GM12801 (cell line): ENCODE measurements around the gene POU4F3.

Experiments used
- TF ChIP-seq, protein P1 (sequence below): IDR thresholded peaks from one replicate; pipeline ENCODE4 v1.5.1; 2011; ENCODE audit warnings: control low read depth; ENCODE audit not compliant: insufficient read length; ENCODE audit errors: extremely low read depth

POU4F3 gene

DNA sequence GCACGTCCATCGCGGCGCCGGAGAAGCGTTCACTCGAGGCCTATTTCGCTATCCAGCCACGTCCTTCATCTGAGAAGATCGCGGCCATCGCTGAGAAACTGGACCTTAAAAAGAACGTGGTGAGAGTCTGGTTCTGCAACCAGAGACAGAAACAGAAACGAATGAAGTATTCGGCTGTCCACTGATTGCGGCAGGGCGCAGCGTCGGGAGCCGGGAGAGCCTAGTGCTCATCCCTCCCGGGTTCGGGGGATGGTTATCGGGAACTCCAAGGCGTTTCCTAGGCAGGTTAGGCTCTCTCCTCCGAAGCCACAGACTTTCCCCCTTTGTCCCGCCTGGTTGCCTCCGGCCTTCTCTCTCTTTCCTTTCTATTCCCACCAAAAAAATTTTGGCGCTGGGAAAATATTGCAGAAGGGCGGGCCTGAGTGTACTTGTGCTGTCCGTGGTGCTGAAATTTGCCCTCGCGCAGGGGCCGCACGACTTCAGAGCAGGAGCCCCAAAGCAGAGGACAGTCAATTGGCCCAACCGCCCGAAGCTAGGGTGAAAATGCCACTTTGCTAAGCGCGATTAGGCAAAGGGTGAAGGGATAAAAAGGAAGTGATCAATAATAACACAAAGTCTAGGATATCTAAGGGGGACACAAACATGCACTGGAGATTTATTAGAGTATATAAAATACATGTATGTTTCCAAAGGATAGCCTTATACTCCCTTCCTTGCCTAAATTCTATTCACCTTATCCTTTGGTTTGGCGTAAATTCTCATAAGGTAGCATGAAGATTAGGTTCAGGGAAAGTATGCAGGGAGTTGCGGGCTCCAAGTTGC, 1.8 kb downstream of the POU4F3 start:
- TF ChIP-seq, protein P1, sequence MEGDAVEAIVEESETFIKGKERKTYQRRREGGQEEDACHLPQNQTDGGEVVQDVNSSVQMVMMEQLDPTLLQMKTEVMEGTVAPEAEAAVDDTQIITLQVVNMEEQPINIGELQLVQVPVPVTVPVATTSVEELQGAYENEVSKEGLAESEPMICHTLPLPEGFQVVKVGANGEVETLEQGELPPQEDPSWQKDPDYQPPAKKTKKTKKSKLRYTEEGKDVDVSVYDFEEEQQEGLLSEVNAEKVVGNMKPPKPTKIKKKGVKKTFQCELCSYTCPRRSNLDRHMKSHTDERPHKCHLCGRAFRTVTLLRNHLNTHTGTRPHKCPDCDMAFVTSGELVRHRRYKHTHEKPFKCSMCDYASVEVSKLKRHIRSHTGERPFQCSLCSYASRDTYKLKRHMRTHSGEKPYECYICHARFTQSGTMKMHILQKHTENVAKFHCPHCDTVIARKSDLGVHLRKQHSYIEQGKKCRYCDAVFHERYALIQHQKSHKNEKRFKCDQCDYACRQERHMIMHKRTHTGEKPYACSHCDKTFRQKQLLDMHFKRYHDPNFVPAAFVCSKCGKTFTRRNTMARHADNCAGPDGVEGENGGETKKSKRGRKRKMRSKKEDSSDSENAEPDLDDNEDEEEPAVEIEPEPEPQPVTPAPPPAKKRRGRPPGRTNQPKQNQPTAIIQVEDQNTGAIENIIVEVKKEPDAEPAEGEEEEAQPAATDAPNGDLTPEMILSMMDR: no peak

DNA sequence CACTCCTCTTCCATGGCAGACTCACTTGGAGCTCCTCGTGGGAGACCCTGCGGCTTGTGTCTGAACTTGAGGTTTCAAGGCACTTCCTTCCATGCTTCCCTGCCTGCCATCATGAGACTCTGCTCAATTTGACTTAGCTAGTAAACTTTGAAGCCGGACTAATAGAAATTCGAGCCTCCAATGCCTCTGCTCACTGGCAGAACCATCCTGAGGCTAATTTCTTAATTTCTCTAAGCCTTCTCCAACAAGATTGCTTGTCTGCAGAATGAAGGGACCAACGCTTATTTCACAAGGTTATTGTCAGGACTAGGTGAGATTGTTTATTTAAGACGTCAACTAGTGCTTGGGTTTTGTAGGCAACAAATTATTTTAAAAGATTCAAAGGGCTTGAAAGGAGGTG, 3.2 kb downstream of the POU4F3 start:
- TF ChIP-seq, protein P1: no peak

DNA sequence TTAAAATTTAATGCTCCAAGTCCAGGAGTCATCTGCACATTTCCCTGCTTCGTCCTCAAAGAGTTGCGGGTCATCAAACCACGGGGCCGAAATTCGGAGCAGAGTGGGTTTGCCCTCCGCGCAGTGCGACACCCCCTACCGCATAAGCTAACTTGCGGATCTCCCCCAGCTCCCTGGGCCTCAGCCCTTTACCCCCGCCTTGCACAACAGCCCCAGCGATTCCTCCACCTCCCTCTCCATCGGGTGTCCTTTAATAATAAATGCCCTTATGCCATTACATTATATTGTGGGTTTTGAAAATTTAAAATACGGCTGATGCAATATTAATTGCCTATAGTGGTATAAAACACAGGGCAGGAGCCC, 3.9 kb downstream of the POU4F3 start:
- TF ChIP-seq, protein P1: no peak

DNA sequence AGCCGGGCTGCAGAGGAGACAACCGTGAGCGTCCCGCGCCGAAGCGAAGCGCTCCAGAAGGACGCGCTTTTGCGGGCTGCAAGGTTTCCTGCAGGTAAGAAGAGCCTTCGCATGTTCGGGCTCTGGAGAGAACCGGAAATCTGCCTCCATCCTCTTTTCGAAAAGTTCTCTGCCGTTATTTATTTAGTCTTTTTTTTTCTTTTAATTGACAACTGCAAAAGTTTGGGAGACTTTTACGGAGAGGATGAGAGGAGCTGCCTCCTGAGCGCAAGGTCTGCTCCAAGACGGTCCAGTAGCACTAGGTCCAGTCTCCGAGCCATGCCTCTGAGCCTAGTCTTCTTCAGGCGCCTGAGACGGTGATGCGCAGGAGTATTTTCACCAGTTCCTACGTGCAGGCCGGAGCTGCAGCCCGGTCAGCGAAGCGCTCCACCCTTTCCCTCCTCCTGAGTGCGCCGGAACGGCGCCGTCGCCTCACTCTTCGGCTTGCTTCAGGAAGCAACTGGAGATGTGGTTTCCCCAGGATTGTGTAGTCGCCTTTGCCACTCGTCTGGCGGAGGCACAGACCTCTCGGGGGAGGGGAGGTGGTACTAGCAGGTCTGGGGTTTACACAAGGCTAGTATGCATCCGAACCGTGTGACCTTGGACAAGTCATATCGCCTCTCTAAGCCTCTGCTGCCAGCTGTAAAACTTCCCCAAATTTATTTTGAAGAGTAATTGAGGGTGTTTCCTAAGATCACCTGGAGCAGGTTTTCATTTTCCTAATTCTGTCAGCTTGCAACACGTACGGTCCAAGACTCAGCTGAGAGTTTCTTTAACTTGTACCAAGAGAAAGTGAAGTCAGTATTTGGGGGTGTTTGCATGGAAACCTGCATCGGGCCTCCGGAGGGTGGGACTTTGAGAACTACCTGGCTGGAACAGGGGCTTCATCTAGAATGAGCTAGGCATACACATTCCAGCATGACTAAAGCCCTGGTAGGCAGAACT, 4.5 kb downstream of the POU4F3 start:
- TF ChIP-seq, protein P1: no peak

DNA sequence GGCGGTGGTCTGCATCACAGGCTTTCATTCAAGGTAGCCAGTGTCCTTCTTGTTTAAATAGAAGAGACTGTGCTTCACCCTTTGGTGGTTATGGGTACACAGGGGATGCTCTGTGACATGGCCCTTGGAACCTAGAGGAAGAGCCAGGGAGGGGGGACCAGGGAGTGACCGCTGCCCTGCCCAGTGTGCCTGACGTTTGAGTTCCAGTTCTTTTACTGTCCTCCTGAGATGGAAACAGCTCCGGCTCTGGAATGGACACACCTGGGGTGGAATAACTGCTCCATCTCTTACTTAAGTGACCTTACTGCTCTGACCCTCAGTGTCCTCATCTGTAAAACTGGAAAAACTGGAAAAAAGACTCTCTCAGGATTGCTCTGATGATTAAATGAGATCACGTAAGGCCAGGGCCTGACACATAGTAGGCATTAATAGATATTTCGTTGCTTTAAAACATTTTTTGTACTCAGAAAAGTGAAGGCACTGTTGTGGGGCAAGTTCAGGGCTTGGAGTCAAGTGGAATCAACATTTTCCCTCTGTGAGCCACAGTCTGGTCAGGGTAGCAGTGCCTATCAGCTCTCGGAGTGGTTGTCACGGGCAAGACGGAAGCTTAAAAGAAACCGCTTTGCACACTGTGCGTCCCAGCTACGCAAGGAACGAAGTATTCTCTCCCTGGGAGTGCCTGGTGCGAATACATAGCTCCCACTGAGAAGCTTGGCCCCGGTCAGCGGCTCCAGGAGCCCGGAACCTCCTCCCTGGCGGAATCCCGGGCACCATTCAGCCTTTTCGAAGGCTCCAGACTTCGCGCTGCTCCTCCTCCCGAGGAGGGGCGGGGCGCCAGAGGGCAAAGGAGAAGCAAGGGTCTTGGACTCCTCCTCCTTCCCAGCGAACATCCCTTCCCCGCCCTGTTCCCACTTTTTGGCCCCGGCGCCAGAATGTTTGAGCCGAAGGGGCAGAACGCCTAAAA, 5.8 kb downstream of the POU4F3 start:
- TF ChIP-seq, protein P1: no peak

DNA sequence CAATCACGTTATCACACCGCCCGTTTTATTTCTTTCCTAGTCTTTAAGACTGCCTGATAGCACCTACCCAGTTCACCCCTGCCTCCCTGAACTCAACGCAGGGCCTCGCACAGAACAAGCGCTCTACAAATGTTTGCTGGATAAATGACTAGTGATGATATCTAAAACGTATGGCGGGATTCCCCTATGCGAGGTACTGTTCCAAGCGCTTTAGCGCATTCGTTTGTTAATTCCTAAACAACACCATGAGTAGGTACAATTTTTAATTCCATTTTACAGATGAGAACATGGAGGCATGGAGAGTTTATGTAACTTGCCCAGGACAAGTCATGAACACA, 6.6 kb downstream of the POU4F3 start:
- TF ChIP-seq, protein P1: no peak
